CD8-positive, alpha-beta memory T cell (primary cell): ENCODE data around the gene CTNNA3. TPM values are rescaled to one million over a fixed set of nuclear protein-coding genes. Genes with fewer than 3 reads are reported as not detected.
"Not testable (repeated sequence)": the region's sequence is repeated elsewhere in the genome, so short reads cannot be mapped to it uniquely, and the experiment has no call there.

Source experiments
- CTCF ChIA-PET: fragments of 350-600 bp; sonication (Branson Sonifier 250); formaldehyde crosslinking; loops from one replicate; lab custom pipeline; 2021; ENCODE audit warnings: antibody characterized with exemption; lab: Charles Lee
- POLR2A ChIA-PET: fragments of 350-600 bp; sonication (Branson Sonifier 250); formaldehyde crosslinking; loops from one replicate; lab custom pipeline; 2021; ENCODE audit warnings: antibody characterized with exemption; lab: Charles Lee
- DNase-seq, 5 donors: peaks; one replicate each; pipeline versions ENCODE4 v3.0.0 to v3.0.0-alpha.2; 2020 to 2022; ENCODE audit warnings: mixed read lengths in 1 of 5
- H3K27ac ChIP-seq: one replicate; pipeline ENCODE4 v1.7.0; 2013; ENCODE audit warnings: low read depth, mild to moderate bottlenecking, low read length, moderate library complexity
- H3K27me3 ChIP-seq: 2 replicates; pipeline ENCODE4 v1.7.0; 2013; ENCODE audit warnings: low read length, mild to moderate bottlenecking; ENCODE audit not compliant: insufficient read depth, poor library complexity, severe bottlenecking
- H3K36me3 ChIP-seq: 2 replicates; pipeline ENCODE4 v1.7.0; 2013; ENCODE audit warnings: mild to moderate bottlenecking, low read length, moderate library complexity; ENCODE audit not compliant: insufficient read depth
- H3K4me1 ChIP-seq: 2 replicates; pipeline ENCODE4 v1.7.0; 2013; ENCODE audit warnings: mild to moderate bottlenecking, low read length, moderate library complexity; ENCODE audit not compliant: insufficient read depth
- H3K4me3 ChIP-seq: 2 replicates; pipeline ENCODE4 v1.7.0; 2013; ENCODE audit warnings: mild to moderate bottlenecking, low read length
- H3K9me3 ChIP-seq: 2 replicates; pipeline ENCODE4 v1.7.0; 2013; ENCODE audit warnings: mild to moderate bottlenecking, low read length
- H3K27ac Mint-ChIP-seq, 8 donors: one replicate each; pipeline ENCODE4 v1.8.0; 2020 to 2021; ENCODE audit warnings: mixed read lengths in 8 of 8, mild to moderate bottlenecking in 6 of 8, inconsistent platforms in 3 of 8, moderate library complexity in 3 of 8
- H3K27me3 Mint-ChIP-seq, 2 donors: one replicate each; pipeline ENCODE4 v1.8.0; 2020 to 2021; ENCODE audit warnings: mixed read lengths in 2 of 2, mild to moderate bottlenecking in 1 of 2, moderate library complexity in 1 of 2
- H3K36me3 Mint-ChIP-seq, 3 donors: one replicate each; pipeline ENCODE4 v1.8.0; 2020 to 2021; ENCODE audit warnings: mixed read lengths in 3 of 3, inconsistent platforms in 1 of 3, mild to moderate bottlenecking in 1 of 3
- H3K4me1 Mint-ChIP-seq, 3 donors: one replicate each; pipeline ENCODE4 v1.8.0; 2020 to 2021; ENCODE audit warnings: mixed read lengths in 3 of 3, inconsistent platforms in 1 of 3, mild to moderate bottlenecking in 1 of 3
- H3K4me3 Mint-ChIP-seq, 7 donors: one replicate each; pipeline ENCODE4 v1.8.0; 2020 to 2021; ENCODE audit warnings: mixed read lengths in 7 of 7, mild to moderate bottlenecking in 6 of 7, moderate library complexity in 4 of 7, inconsistent platforms in 2 of 7
- H3K9me3 Mint-ChIP-seq, 5 donors: one replicate each; pipeline ENCODE4 v1.8.0; 2020 to 2022; ENCODE audit warnings: mixed read lengths in 5 of 5, mild to moderate bottlenecking in 3 of 5, moderate library complexity in 2 of 5, inconsistent platforms in 1 of 5
- polyA plus RNA-seq: library from polyadenylated mRNA; unstranded; fragments of 300-500 nt; fragmentation: Illumina TruSeq; gene quantifications from one replicate; pipeline ENCODE4 v1.2.3, GENCODE V29; 2021
- total RNA-seq, 2 experiments: library from RNA; stranded (reverse); gene quantifications; one replicate each; pipeline ENCODE4 v1.2.3, GENCODE V29; 2021

CTNNA3 gene
- total and polyA plus RNA-seq, 3 experiments from 2014 or later = 0.92 TPM; not detected in 2

DNA sequence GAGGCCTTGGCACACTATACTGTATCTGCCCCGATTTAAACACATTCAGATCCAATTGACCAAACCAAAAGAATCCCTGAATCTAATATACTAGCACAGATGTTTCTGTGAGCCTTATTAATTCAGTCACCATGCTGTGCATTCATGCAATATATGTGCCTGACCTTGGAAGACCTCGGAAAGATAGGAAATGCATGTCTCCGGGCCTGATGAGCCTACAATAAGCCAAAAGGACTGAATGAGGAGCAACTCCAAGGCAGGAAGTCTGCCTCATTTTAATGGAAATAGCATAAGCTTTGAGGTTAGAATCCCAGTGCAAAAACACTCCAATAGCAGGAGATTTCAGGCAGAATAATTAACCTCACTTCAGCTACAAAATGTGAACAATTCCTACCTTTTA, 453.5 kb downstream of the CTNNA3 start:
- Histone ChIP-seq H3K27ac (no peak overlapping the region), H3K27me3 (no peaks in the 10 kb centered on the region), H3K9me3 (no peaks in the 10 kb centered on the region), H3K36me3 (no peaks in the 10 kb centered on the region), H3K4me3 (no peak overlapping the region), H3K4me1 (no peaks in the 10 kb centered on the region)
- Mint-ChIP-seq H3K4me1 (no peaks in the 10 kb centered on the region), H3K27me3 (no peaks in the 10 kb centered on the region), H3K27ac (no peak overlapping the region), H3K36me3 (no peaks in the 10 kb centered on the region), H3K4me3 (no peak overlapping the region), H3K9me3 (peaks cover 0 to 10% (median 0%) of the 10 kb centered on the region in 5 donors)
- DNase-seq = no peak
- ChIA-PET POLR2A (no interaction called here), CTCF (no interaction called here)

- POLR2A ChIA-PET = no interaction called here
- H3K4me1 Mint-ChIP-seq = no peaks in the 10 kb centered on the region
These were observed 454.5 kb downstream of the CTNNA3 start for GRCh38 chr10:67241451-67241850.

GRCh38 chr10:67239864-67240497, 456.0 kb downstream of the CTNNA3 start:
- POLR2A ChIA-PET = no interaction called here

More at GRCh38 chr10:67241451-67241850, 454.5 kb downstream of the CTNNA3 start:
- no peaks in the 10 kb centered on the region for H3K4me1 ChIP-seq
- CTCF ChIA-PET = no interaction called here
- no peaks in the 10 kb centered on the region for H3K36me3 ChIP-seq
- H3K27me3 ChIP-seq = no peaks in the 10 kb centered on the region
- H3K4me3 ChIP-seq = no peak overlapping the region
- Mint-ChIP-seq H3K36me3 (no peaks in the 10 kb centered on the region), H3K4me3 (no peak overlapping the region), H3K27ac (no peak overlapping the region), H3K27me3 (no peaks in the 10 kb centered on the region), H3K9me3 (peaks cover 0 to 10% (median 0%) of the 10 kb centered on the region in 5 donors)
- no peak for DNase-seq
- H3K27ac ChIP-seq = no peak overlapping the region
- H3K9me3 ChIP-seq = no peaks in the 10 kb centered on the region

DNA sequence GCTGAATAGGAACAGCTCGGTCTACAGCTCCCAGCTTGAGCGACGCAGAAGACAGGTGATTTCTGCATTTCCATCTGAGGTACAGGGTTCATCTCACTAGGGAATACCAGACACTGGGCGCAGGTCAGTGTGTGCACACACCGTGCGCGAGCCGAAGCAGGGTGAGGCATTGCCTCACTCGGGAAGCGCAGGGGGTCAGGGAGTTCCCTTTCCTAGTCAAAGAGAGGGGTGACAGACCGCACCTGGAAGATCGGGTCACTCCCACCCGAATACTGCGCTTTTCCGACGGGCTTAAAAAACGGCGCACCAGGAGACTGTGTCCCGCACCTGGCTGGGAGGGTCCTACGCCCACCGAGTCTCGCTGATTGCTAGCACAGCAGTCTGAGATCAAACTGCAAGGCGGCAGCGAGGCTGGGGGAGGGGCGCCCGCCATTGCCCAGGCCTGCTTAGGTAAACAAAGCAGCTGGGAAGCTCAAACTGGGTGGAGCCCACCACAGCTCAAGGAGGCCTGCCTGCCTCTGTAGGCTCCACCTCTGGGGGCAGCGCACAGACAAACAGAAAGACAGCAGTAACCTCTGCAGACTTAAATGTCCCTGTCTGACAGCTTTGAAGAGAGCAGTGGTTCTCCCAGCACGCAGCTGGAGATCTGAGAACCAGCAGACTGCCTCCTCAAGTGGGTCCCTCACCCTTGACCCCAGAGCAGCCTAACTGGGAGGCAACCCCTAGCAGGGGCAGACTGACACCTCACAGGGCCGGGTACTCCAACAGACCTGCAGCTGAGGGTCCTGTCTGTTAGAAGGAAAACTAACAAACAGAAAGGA, 465.1 kb downstream of the CTNNA3 start:
- H3K36me3 ChIP-seq, DNase-seq, H3K4me1 ChIP-seq, H3K27me3 ChIP-seq, H3K4me3 Mint-ChIP-seq, POLR2A ChIA-PET, H3K4me3 ChIP-seq, H3K9me3 ChIP-seq, H3K4me1 Mint-ChIP-seq, H3K27ac Mint-ChIP-seq, H3K27ac ChIP-seq, CTCF ChIA-PET, H3K36me3 Mint-ChIP-seq: not testable (repeated sequence)
- peaks cover 5 to 13% of the 10 kb centered on the region in 2 donors for H3K27me3 Mint-ChIP-seq
- peaks cover 10 to 37% (median 12%) of the 10 kb centered on the region in 5 donors for H3K9me3 Mint-ChIP-seq

More at GRCh38 chr10:67239864-67240497, 456.0 kb downstream of the CTNNA3 start:
- Histone ChIP-seq H3K36me3 (no peaks in the 10 kb centered on the region), H3K4me3 (no peak overlapping the region), H3K9me3 (no peaks in the 10 kb centered on the region), H3K27me3 (no peaks in the 10 kb centered on the region), H3K27ac (no peak overlapping the region), H3K4me1 (no peaks in the 10 kb centered on the region)
- Mint-ChIP-seq H3K4me1 (no peaks in the 10 kb centered on the region), H3K27ac (no peak overlapping the region), H3K4me3 (no peak overlapping the region), H3K27me3 (no peaks in the 10 kb centered on the region), H3K9me3 (peaks cover 0 to 10% (median 0%) of the 10 kb centered on the region in 5 donors), H3K36me3 (no peaks in the 10 kb centered on the region)
- no peak for DNase-seq
- CTCF ChIA-PET = no interaction called here

GRCh38 chr10:67225226-67225625, 470.8 kb downstream of the CTNNA3 start:
- H3K9me3 ChIP-seq = no peaks in the 10 kb centered on the region
- CTCF ChIA-PET = no interaction called here
- Mint-ChIP-seq H3K4me1 (no peaks in the 10 kb centered on the region), H3K4me3 (no peak overlapping the region), H3K27me3 (peaks cover 5 to 9% of the 10 kb centered on the region in 2 donors), H3K9me3 (peaks cover 11 to 37% (median 17%) of the 10 kb centered on the region in 5 donors), H3K36me3 (no peaks in the 10 kb centered on the region), H3K27ac (no peak overlapping the region)
- POLR2A ChIA-PET = no interaction called here
- no peaks in the 10 kb centered on the region for H3K4me1 ChIP-seq
- H3K27ac ChIP-seq = no peak overlapping the region
- H3K27me3 ChIP-seq = no peaks in the 10 kb centered on the region
- no peak overlapping the region for H3K4me3 ChIP-seq
- no peaks in the 10 kb centered on the region for H3K36me3 ChIP-seq
- DNase-seq = no peak

DNA sequence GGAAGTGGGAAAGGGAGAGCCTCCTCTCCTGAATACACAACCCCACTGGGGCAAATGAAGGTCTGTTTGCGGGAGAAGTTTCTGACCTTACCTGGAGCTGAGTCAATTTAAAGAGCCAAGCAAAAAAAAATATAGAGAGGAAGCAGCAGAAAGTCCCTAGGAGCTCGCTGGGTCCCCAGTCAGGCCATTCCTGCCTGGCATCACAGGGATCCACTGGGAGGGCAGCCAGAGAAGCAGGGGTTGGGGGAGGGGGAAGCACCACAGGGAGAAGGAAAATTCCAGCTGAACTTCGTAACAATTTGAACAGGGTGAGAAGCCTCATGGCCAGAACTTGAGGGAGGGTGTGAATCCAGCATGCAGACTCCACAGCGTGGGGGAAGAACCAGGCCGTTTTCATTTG, 471.4 kb downstream of the CTNNA3 start:
- Mint-ChIP-seq H3K4me3 (no peak overlapping the region), H3K27me3 (peaks cover 2 to 3% of the 10 kb centered on the region in 2 donors), H3K27ac (no peak overlapping the region), H3K9me3 (peaks cover 7 to 30% (median 12%) of the 10 kb centered on the region in 5 donors), H3K4me1 (no peaks in the 10 kb centered on the region), H3K36me3 (no peaks in the 10 kb centered on the region)
- Histone ChIP-seq H3K27me3 (no peaks in the 10 kb centered on the region), H3K4me3 (no peak overlapping the region), H3K9me3 (no peaks in the 10 kb centered on the region), H3K27ac (no peak overlapping the region), H3K36me3 (no peaks in the 10 kb centered on the region), H3K4me1 (no peaks in the 10 kb centered on the region)
- CTCF ChIA-PET = no interaction called here
- POLR2A ChIA-PET = no interaction called here
- DNase-seq = no peak

- no peak overlapping the region for H3K4me3 Mint-ChIP-seq
- H3K27me3 Mint-ChIP-seq = no peaks in the 10 kb centered on the region
- H3K4me3 ChIP-seq = no peak overlapping the region
- peaks cover 4 to 21% (median 10%) of the 10 kb centered on the region in 5 donors for H3K9me3 Mint-ChIP-seq
- no peaks in the 10 kb centered on the region for H3K36me3 Mint-ChIP-seq
- H3K4me1 ChIP-seq = no peaks in the 10 kb centered on the region
- POLR2A ChIA-PET = no interaction called here
- no peaks in the 10 kb centered on the region for H3K36me3 ChIP-seq
- no peak overlapping the region for H3K27ac ChIP-seq
- CTCF ChIA-PET = no interaction called here
- H3K27me3 ChIP-seq = no peaks in the 10 kb centered on the region
- H3K9me3 ChIP-seq = no peaks in the 10 kb centered on the region
- DNase-seq = no peak
- H3K4me1 Mint-ChIP-seq = no peaks in the 10 kb centered on the region
- H3K27ac Mint-ChIP-seq = no peak overlapping the region
These were observed 473.1 kb downstream of the CTNNA3 start for GRCh38 chr10:67222934-67223333.

DNA sequence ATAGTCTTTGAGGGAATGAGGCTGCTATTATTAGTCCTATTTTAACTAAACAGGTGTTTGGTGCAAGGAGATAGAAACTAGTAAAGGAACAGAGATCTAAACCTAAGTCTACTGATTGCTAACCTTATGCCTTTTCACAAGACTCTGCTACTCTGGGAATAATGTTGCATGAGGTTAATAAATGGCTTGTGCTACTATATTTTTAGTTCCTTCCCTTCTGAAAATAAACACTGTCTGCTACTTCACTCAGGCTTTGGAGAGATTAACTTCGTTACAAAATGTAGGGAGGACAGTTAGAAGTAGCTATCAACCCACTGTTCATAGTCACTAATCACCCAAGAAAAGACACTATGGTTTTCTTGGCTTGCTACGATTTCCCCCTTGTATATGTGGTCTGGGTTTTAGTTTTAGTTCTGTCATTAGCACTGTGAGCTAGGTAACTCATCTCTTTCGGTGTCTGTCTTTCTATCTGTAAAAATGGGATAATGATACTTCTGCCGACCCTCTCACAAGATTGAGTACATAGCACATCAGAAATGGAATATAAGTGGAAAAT, 474.0 kb downstream of the CTNNA3 start:
- no peak overlapping the region for H3K27ac Mint-ChIP-seq
- no peak overlapping the region for H3K4me3 Mint-ChIP-seq
- ChIA-PET POLR2A (no interaction called here), CTCF (no interaction called here)
- no peaks in the 10 kb centered on the region for H3K36me3 Mint-ChIP-seq
- H3K9me3 ChIP-seq = no peaks in the 10 kb centered on the region
- no peak overlapping the region for H3K27ac ChIP-seq
- DNase-seq = no peak
- H3K36me3 ChIP-seq = no peaks in the 10 kb centered on the region
- no peaks in the 10 kb centered on the region for H3K4me1 Mint-ChIP-seq
- no peaks in the 10 kb centered on the region for H3K27me3 Mint-ChIP-seq
- H3K4me3 ChIP-seq = no peak overlapping the region
- H3K9me3 Mint-ChIP-seq = peaks cover 0 to 17% (median 10%) of the 10 kb centered on the region in 5 donors
- H3K4me1 ChIP-seq = no peaks in the 10 kb centered on the region
- no peaks in the 10 kb centered on the region for H3K27me3 ChIP-seq
